Activated naive CD4-positive, alpha-beta T cell treated with anti-CD3 and anti-CD28 coated beads, Interleukin-2, amount 50 U/mL, for 24 hours (primary cell): ENCODE data around the gene TSHZ1.

ENCODE experiments used
- H3K27ac Mint-ChIP-seq: one replicate; pipeline ENCODE4 v1.8.0; 2021; ENCODE audit warnings: mild to moderate bottlenecking, mixed read lengths
- H3K27me3 Mint-ChIP-seq: one replicate; pipeline ENCODE4 v1.8.0; 2021; ENCODE audit warnings: mixed read lengths
- H3K36me3 Mint-ChIP-seq: one replicate; pipeline ENCODE4 v1.8.0; 2021; ENCODE audit warnings: mixed read lengths
- H3K4me1 Mint-ChIP-seq: one replicate; pipeline ENCODE4 v1.8.0; 2021; ENCODE audit warnings: mixed read lengths
- H3K4me3 Mint-ChIP-seq: one replicate; pipeline ENCODE4 v1.8.0; 2021; ENCODE audit warnings: mild to moderate bottlenecking, mixed read lengths
- H3K9me3 Mint-ChIP-seq: one replicate; pipeline ENCODE4 v1.8.0; 2021; ENCODE audit warnings: mixed read lengths

TSHZ1 gene

GRCh38 chr18:75277610-75277928, 67.0 kb downstream of the TSHZ1 start:
- no peaks in the 10 kb centered on the region for H3K9me3 Mint-ChIP-seq
- no peak overlapping the region for H3K27ac Mint-ChIP-seq
- H3K4me3 Mint-ChIP-seq: no peak overlapping the region

GRCh38 chr18:75279381-75279780, 68.8 kb downstream of the TSHZ1 start:
- Mint-ChIP-seq H3K27me3 (no peaks in the 10 kb centered on the region), H3K27ac (peak overlapping the region; percentile 79), H3K4me1 (peaks cover 68% of the 10 kb centered on the region), H3K9me3 (no peaks in the 10 kb centered on the region), H3K36me3 (no peaks in the 10 kb centered on the region), H3K4me3 (no peak overlapping the region)

More at GRCh38 chr18:75277610-75277928, 67.0 kb downstream of the TSHZ1 start:
- H3K27me3 Mint-ChIP-seq: no peaks in the 10 kb centered on the region
- H3K36me3 Mint-ChIP-seq: no peaks in the 10 kb centered on the region
- H3K4me1 Mint-ChIP-seq: peaks cover 77% of the 10 kb centered on the region

GRCh38 chr18:75280427-75281280, 70.1 kb downstream of the TSHZ1 start:
- Mint-ChIP-seq H3K27me3 (no peaks in the 10 kb centered on the region), H3K4me3 (no peak overlapping the region), H3K36me3 (peaks cover 6% of the 10 kb centered on the region), H3K9me3 (no peaks in the 10 kb centered on the region), H3K27ac (peak overlapping the region; percentile 88), H3K4me1 (peaks cover 57% of the 10 kb centered on the region)

GRCh38 chr18:75282746-75283145, 72.1 kb downstream of the TSHZ1 start:
- Mint-ChIP-seq H3K36me3 (peaks cover 8% of the 10 kb centered on the region), H3K9me3 (no peaks in the 10 kb centered on the region), H3K27ac (no peak overlapping the region), H3K4me1 (peaks cover 36% of the 10 kb centered on the region), H3K4me3 (no peak overlapping the region), H3K27me3 (no peaks in the 10 kb centered on the region)

- Mint-ChIP-seq H3K4me3 (no peak overlapping the region), H3K36me3 (peaks cover 9% of the 10 kb centered on the region), H3K9me3 (no peaks in the 10 kb centered on the region), H3K27me3 (no peaks in the 10 kb centered on the region), H3K27ac (no peak overlapping the region), H3K4me1 (peaks cover 32% of the 10 kb centered on the region)
These were observed 73.1 kb downstream of the TSHZ1 start for GRCh38 chr18:75283731-75284130.

GRCh38 chr18:75284566-75284965, 74.0 kb downstream of the TSHZ1 start:
- no peaks in the 10 kb centered on the region for H3K27me3 Mint-ChIP-seq
- peaks cover 11% of the 10 kb centered on the region for H3K36me3 Mint-ChIP-seq
- H3K9me3 Mint-ChIP-seq: no peaks in the 10 kb centered on the region
- no peak overlapping the region for H3K27ac Mint-ChIP-seq
- peaks cover 27% of the 10 kb centered on the region for H3K4me1 Mint-ChIP-seq
- no peak overlapping the region for H3K4me3 Mint-ChIP-seq

GRCh38 chr18:75285876-75286275, 75.3 kb downstream of the TSHZ1 start:
- Mint-ChIP-seq H3K27me3 (no peaks in the 10 kb centered on the region), H3K9me3 (no peaks in the 10 kb centered on the region), H3K4me1 (peaks cover 14% of the 10 kb centered on the region), H3K4me3 (no peak overlapping the region), H3K36me3 (peaks cover 11% of the 10 kb centered on the region), H3K27ac (no peak overlapping the region)

GRCh38 chr18:75287006-75287405, 76.4 kb downstream of the TSHZ1 start:
- no peak overlapping the region for H3K4me3 Mint-ChIP-seq

GRCh38 chr18:75287700-75288099, 77.1 kb downstream of the TSHZ1 start:
- Mint-ChIP-seq H3K4me1 (peaks cover 7% of the 10 kb centered on the region), H3K4me3 (no peak overlapping the region), H3K9me3 (no peaks in the 10 kb centered on the region), H3K27me3 (no peaks in the 10 kb centered on the region), H3K27ac (no peak overlapping the region), H3K36me3 (peaks cover 11% of the 10 kb centered on the region)

More at GRCh38 chr18:75287006-75287405, 76.4 kb downstream of the TSHZ1 start:
- Mint-ChIP-seq H3K4me1 (peaks cover 7% of the 10 kb centered on the region), H3K36me3 (peaks cover 11% of the 10 kb centered on the region), H3K9me3 (no peaks in the 10 kb centered on the region), H3K27ac (no peak overlapping the region), H3K27me3 (no peaks in the 10 kb centered on the region)

- peaks cover 3% of the 10 kb centered on the region for H3K4me1 Mint-ChIP-seq
- no peak overlapping the region for H3K27ac Mint-ChIP-seq
- H3K4me3 Mint-ChIP-seq: no peak overlapping the region
- H3K27me3 Mint-ChIP-seq: no peaks in the 10 kb centered on the region
- H3K9me3 Mint-ChIP-seq: no peaks in the 10 kb centered on the region
- H3K36me3 Mint-ChIP-seq: peaks cover 14% of the 10 kb centered on the region
These were observed 79.2 kb downstream of the TSHZ1 start for GRCh38 chr18:75289761-75290160.

GRCh38 chr18:75290737-75291358, 80.3 kb downstream of the TSHZ1 start:
- H3K9me3 Mint-ChIP-seq: no peaks in the 10 kb centered on the region
- peaks cover 8% of the 10 kb centered on the region for H3K36me3 Mint-ChIP-seq
- H3K4me3 Mint-ChIP-seq: no peak overlapping the region
- no peaks in the 10 kb centered on the region for H3K27me3 Mint-ChIP-seq
- H3K27ac Mint-ChIP-seq: no peak overlapping the region
- peaks cover 3% of the 10 kb centered on the region for H3K4me1 Mint-ChIP-seq

- Mint-ChIP-seq H3K27ac (no peak overlapping the region), H3K4me3 (no peak overlapping the region), H3K36me3 (peaks cover 8% of the 10 kb centered on the region), H3K27me3 (no peaks in the 10 kb centered on the region), H3K4me1 (peaks cover 5% of the 10 kb centered on the region), H3K9me3 (no peaks in the 10 kb centered on the region)
These were observed 80.9 kb downstream of the TSHZ1 start for GRCh38 chr18:75291460-75291859.

GRCh38 chr18:75293591-75293990, 83.0 kb downstream of the TSHZ1 start:
- peaks cover 7% of the 10 kb centered on the region for H3K36me3 Mint-ChIP-seq
- H3K4me1 Mint-ChIP-seq: peaks cover 6% of the 10 kb centered on the region
- H3K27me3 Mint-ChIP-seq: no peaks in the 10 kb centered on the region
- H3K4me3 Mint-ChIP-seq: no peak overlapping the region
- no peaks in the 10 kb centered on the region for H3K9me3 Mint-ChIP-seq
- H3K27ac Mint-ChIP-seq: no peak overlapping the region

- no peaks in the 10 kb centered on the region for H3K27me3 Mint-ChIP-seq
- peaks cover 3% of the 10 kb centered on the region for H3K4me1 Mint-ChIP-seq
- peaks cover 3% of the 10 kb centered on the region for H3K36me3 Mint-ChIP-seq
- H3K27ac Mint-ChIP-seq: no peak overlapping the region
- no peaks in the 10 kb centered on the region for H3K9me3 Mint-ChIP-seq
- no peak overlapping the region for H3K4me3 Mint-ChIP-seq
These were observed 87.1 kb downstream of the TSHZ1 start for GRCh38 chr18:75297731-75298130.

GRCh38 chr18:75304678-75305557, 94.3 kb downstream of the TSHZ1 start:
- H3K36me3 Mint-ChIP-seq: no peaks in the 10 kb centered on the region
- H3K4me3 Mint-ChIP-seq: no peak overlapping the region
- no peak overlapping the region for H3K27ac Mint-ChIP-seq
- no peaks in the 10 kb centered on the region for H3K4me1 Mint-ChIP-seq
- H3K9me3 Mint-ChIP-seq: peaks cover 14% of the 10 kb centered on the region
- H3K27me3 Mint-ChIP-seq: no peaks in the 10 kb centered on the region

- Mint-ChIP-seq H3K9me3 (peaks cover 20% of the 10 kb centered on the region), H3K27ac (no peak overlapping the region), H3K4me3 (no peak overlapping the region), H3K36me3 (no peaks in the 10 kb centered on the region), H3K4me1 (no peaks in the 10 kb centered on the region), H3K27me3 (no peaks in the 10 kb centered on the region)
These were observed 95.4 kb downstream of the TSHZ1 start for GRCh38 chr18:75305984-75306383.
